ENCODE data around the gene DHRS4L2.
"Not testable (repeated sequence)": the region's sequence is repeated elsewhere in the genome, so short reads cannot be mapped to it uniquely, and the experiment has no call there.

GRCh38 chr14:24006471-24006816, 17.7 kb downstream of the DHRS4L2 start:
- not testable (repeated sequence) for TF ChIP-seq EGR1 (IDR thresholded peaks at IDR 0.05; ENCODE audit: low read depth in 2 of 2); CTCF (IDR thresholded peaks at IDR 0.05; ENCODE audit: low read depth, low read length, missing input control)
